COR-L47 (cell line): ENCODE results near the gene XYLT2.
"Not testable (repeated sequence)": the region's sequence is repeated elsewhere in the genome, so short reads cannot be mapped to it uniquely, and the experiment has no call there.

Experiments used
- DNase-seq: peaks from one replicate; lab custom pipeline; 2025; lab: John Stamatoyannopoulos, UW

The XYLT2 gene

GRCh38 chr17:50393700-50394099 is 47.8 kb downstream of the XYLT2 start:
- no peak for DNase-seq

- DNase-seq: no peak
Observed at GRCh38 chr17:50394711-50395110, 48.8 kb downstream of the XYLT2 start.

GRCh38 chr17:50396261-50397110 is 50.6 kb downstream of the XYLT2 start:
- DNase-seq: peak; percentile 38

GRCh38 chr17:50397111-50397918 is 51.4 kb downstream of the XYLT2 start, which contains the start of gene LRRC59:
TSS of gene LRRC59 (minus strand) at chr17:50397523. CDS start at chr17:50397317, 206 bp downstream.
- peak; percentile 43 for DNase-seq

GRCh38 chr17:50397919-50398285 is 52.0 kb downstream of the XYLT2 start:
- DNase-seq: no peak

- DNase-seq: not testable (repeated sequence)
Observed at GRCh38 chr17:50398672-50399071, 52.7 kb downstream of the XYLT2 start.

- not testable (repeated sequence) for DNase-seq
Observed at GRCh38 chr17:50399591-50399990, 53.7 kb downstream of the XYLT2 start.

GRCh38 chr17:50405351-50405750 is 59.4 kb downstream of the XYLT2 start:
- DNase-seq: not testable (repeated sequence)

GRCh38 chr17:50406578-50406977 is 60.7 kb downstream of the XYLT2 start:
- DNase-seq: no peak

- DNase-seq: no peak
Observed at GRCh38 chr17:50407921-50408320, 62.0 kb downstream of the XYLT2 start.
